Heart left ventricle (tissue), 13 donors: ENCODE data around the gene MZB1.

Experiments used
- POLR2A ChIP-seq, 2 donors: fragments of 450-650 bp; IDR thresholded peaks; one replicate each; pipeline ENCODE4 v1.6.1; 2017; ENCODE audit warnings: antibody characterized with exemption in 2 of 2, mild to moderate bottlenecking in 2 of 2, moderate library complexity in 2 of 2
- TF ChIP-seq, protein P1 (sequence below), 12 donors: fragments of 200-600 bp; sonication (generic) in 4 of 12; IDR thresholded peaks; one replicate each; pipeline versions ENCODE4 v1.5.0 to v1.8.0; 2018 to 2022; ENCODE audit warnings: antibody characterized with exemption in 12 of 12, mild to moderate bottlenecking in 5 of 12
- donor health status: ischemic (EF 13 %, LVEDD 7.1; RV severe dilation, severe dysfunction).
- donor health status: DM: no; HTN: yes; CAD: no.
- donor health status: DM: no; HTN: no; CAD: no.
- donor health status: ischemic (EF 25% LVEDD 6.9; RV normal size, moderate dysfunction).
- donor health status: ischemic (EF 25% LVEDD 5.7; RV mildly dilated, moderate dysfunction).
- donor health status: ischemic (EF 35%, LVEDD 5.7; RV mildly dilated, moderate dysfunction).
- donor health status: nonischemic (EF 11% LVEDD 7.7; RV severe dilation, severe dysfunction).
- donor health status: DM: yes; HTN: yes; CAD: no.
- donor health status: PGD.
- donor health status: ischemic (EF 29% LVEDD 5.4; RV normal size, mild dysfunction).
- donor health status: nonischemic (EF 23%, LVEDD 6.1; RV moderate dilation, normal function).

DNA sequence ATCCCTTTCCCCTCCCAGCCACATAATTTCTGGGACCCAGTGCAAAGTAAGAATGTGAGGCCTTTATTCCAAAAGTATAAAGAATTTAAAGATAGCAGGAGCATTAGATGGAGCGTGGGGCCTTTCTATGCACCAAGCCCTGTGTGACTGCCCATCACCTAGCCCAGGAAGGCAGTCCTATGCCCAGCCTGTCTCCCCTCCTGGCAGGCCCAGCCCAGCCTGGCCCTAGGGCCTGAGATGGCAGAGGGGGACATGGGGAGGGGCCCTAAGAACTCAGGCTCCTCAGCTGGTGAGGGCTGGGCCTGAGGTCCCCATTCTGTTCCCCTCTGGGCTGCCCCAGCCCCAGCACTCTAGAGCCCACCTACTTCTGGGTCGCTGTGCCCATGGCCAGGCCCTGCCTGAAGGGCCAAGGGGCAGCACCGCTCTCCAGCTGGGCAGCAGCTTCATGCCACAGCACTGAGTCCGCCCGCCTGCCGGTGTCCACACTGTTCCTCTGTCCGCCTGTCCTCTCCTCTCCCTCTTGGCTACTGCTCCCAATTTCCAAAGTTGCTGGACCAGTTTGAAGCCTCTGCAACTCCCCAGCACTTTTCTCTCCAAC lies 5.6 kb downstream of the MZB1 start:
- TF ChIP-seq, protein P1, sequence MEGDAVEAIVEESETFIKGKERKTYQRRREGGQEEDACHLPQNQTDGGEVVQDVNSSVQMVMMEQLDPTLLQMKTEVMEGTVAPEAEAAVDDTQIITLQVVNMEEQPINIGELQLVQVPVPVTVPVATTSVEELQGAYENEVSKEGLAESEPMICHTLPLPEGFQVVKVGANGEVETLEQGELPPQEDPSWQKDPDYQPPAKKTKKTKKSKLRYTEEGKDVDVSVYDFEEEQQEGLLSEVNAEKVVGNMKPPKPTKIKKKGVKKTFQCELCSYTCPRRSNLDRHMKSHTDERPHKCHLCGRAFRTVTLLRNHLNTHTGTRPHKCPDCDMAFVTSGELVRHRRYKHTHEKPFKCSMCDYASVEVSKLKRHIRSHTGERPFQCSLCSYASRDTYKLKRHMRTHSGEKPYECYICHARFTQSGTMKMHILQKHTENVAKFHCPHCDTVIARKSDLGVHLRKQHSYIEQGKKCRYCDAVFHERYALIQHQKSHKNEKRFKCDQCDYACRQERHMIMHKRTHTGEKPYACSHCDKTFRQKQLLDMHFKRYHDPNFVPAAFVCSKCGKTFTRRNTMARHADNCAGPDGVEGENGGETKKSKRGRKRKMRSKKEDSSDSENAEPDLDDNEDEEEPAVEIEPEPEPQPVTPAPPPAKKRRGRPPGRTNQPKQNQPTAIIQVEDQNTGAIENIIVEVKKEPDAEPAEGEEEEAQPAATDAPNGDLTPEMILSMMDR (IDR thresholded peaks at IDR 0.05), result no peak
- no peak for TF ChIP-seq POLR2A (IDR thresholded peaks at IDR 0.05)
